ENCODE measurements around the gene SLCO1C1.
"Not testable (repeated sequence)": the region's sequence is repeated elsewhere in the genome, so short reads cannot be mapped to it uniquely, and the experiment has no call there.

DNA sequence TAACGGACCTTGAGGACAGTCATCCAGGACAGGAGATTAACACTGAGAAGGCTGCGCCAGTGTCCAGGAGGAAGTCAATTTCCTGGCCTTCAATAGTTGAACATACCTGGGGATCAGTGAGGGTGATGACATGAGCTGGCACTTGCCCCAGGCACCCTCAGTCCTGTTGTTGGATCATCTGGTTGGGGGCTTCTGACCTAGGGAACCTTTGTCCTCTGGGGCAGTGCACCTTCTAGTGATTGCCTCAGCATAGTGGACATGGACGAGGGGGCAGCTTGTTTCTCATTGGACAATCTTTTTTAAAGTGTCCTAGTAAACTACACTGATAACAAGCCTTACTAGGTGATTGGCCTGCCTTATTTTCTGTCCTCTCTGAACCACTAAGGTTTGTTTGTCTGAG, 84.8 kb downstream of the SLCO1C1 start:
- TF ChIP-seq EP300 (IDR thresholded peaks at IDR 0.05): not testable (repeated sequence)
- TF ChIP-seq, protein P1, sequence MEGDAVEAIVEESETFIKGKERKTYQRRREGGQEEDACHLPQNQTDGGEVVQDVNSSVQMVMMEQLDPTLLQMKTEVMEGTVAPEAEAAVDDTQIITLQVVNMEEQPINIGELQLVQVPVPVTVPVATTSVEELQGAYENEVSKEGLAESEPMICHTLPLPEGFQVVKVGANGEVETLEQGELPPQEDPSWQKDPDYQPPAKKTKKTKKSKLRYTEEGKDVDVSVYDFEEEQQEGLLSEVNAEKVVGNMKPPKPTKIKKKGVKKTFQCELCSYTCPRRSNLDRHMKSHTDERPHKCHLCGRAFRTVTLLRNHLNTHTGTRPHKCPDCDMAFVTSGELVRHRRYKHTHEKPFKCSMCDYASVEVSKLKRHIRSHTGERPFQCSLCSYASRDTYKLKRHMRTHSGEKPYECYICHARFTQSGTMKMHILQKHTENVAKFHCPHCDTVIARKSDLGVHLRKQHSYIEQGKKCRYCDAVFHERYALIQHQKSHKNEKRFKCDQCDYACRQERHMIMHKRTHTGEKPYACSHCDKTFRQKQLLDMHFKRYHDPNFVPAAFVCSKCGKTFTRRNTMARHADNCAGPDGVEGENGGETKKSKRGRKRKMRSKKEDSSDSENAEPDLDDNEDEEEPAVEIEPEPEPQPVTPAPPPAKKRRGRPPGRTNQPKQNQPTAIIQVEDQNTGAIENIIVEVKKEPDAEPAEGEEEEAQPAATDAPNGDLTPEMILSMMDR (IDR thresholded peaks at IDR 0.05): not testable (repeated sequence)
